HG03097 (cell line): ENCODE measurements around the gene H3-3A.
A peak's percentile ranks its signal among the peaks of the same experiment; 100 is the strongest.
"Not testable (repeated sequence)": the region's sequence is repeated elsewhere in the genome, so short reads cannot be mapped to it uniquely, and the experiment has no call there.

Experiments used
- ATAC-seq: cut with Tn5 transposase; IDR thresholded peaks from one replicate; pipeline ENCODE4 v1.9.1; 2021; ENCODE audit not compliant: unreplicated experiment, low FRiP score

The H3-3A gene

GRCh38 chr1:226083302-226084101 is 21.0 kb downstream of the H3-3A start:
- peak; percentile 90 for ATAC-seq

GRCh38 chr1:226085675-226086285 is 23.3 kb downstream of the H3-3A start:
- no peak for ATAC-seq

GRCh38 chr1:226086776-226087175 is 24.3 kb downstream of the H3-3A start:
- no peak for ATAC-seq

GRCh38 chr1:226091461-226091860 is 28.9 kb downstream of the H3-3A start:
- ATAC-seq: no peak

GRCh38 chr1:226092048-226092820 is 29.7 kb downstream of the H3-3A start:
- ATAC-seq: not testable (repeated sequence)

- no peak for ATAC-seq
Observed at GRCh38 chr1:226092965-226093364, 30.4 kb downstream of the H3-3A start.

- ATAC-seq: no peak
Observed at GRCh38 chr1:226093621-226094020, 31.1 kb downstream of the H3-3A start.

- ATAC-seq: no peak
Observed at GRCh38 chr1:226094451-226094850, 31.9 kb downstream of the H3-3A start.

- ATAC-seq: no peak
Observed at GRCh38 chr1:226095286-226095685, 32.8 kb downstream of the H3-3A start.

GRCh38 chr1:226097866-226098625 is 35.5 kb downstream of the H3-3A start:
- no peak for ATAC-seq

- no peak for ATAC-seq
Observed at GRCh38 chr1:226098870-226099835, 36.6 kb downstream of the H3-3A start.

- ATAC-seq: no peak
Observed at GRCh38 chr1:226100436-226101391, 38.2 kb downstream of the H3-3A start.

GRCh38 chr1:226104671-226105121 is 42.2 kb downstream of the H3-3A start:
- ATAC-seq: no peak

GRCh38 chr1:226107471-226108460 is 45.2 kb downstream of the H3-3A start:
- no peak for ATAC-seq

- peak; percentile 7 for ATAC-seq
Observed at GRCh38 chr1:226108935-226109828, 46.7 kb downstream of the H3-3A start.

- peak; percentile 77 for ATAC-seq
Observed at GRCh38 chr1:226109829-226110248, 47.3 kb downstream of the H3-3A start.
